GM21447 (cell line): ENCODE data around the gene PIP5K1A.

Experiments
- ATAC-seq: cut with Tn5 transposase; IDR thresholded peaks from one replicate; pipeline ENCODE4 v1.9.1; 2021; ENCODE audit not compliant: unreplicated experiment

The PIP5K1A gene

DNA sequence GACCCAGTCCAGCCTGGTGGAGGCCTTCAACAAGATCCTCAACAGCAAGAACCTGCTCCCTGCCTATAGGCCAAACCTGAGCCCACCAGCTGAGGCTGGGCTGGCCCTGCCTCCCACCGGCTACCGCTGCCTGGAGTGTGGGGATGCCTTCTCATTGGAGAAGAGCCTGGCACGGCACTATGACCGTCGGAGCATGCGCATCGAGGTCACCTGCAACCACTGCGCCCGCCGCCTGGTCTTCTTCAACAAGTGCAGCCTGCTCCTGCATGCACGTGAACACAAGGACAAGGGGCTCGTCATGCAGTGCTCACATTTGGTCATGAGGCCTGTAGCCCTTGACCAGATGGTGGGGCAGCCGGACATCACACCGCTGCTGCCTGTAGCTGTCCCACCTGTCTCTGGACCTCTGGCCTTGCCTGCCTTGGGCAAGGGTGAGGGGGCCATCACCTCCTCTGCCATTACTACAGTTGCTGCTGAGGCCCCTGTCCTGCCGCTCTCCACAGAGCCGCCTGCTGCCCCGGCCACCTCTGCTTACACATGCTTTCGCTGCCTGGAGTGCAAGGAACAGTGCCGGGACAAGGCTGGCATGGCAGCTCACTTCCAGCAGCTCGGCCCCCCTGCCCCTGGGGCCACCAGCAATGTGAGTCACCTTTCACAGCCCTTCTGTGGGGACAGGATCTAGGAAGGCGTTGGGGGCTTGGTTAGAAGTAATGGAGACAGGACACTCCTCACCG, 89.6 kb downstream of the PIP5K1A start:
- ATAC-seq: no peak

DNA sequence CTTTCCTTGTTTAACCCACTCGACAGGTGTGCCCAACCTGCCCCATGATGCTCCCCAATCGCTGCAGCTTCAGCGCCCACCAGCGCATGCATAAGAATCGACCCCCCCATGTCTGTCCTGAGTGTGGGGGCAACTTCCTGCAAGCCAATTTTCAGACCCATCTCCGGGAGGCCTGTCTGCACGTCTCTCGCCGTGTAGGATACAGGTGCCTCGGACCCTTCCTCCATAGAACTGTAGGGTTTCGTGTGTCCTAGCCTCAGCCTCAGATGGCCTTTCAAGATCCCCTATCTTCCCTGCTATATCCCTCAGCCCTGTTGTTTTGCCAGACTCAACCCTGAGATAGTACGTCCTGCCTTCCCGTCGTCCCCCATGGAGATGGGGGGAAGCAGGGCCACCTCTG, 90.2 kb downstream of the PIP5K1A start:
- ATAC-seq: no peak

DNA sequence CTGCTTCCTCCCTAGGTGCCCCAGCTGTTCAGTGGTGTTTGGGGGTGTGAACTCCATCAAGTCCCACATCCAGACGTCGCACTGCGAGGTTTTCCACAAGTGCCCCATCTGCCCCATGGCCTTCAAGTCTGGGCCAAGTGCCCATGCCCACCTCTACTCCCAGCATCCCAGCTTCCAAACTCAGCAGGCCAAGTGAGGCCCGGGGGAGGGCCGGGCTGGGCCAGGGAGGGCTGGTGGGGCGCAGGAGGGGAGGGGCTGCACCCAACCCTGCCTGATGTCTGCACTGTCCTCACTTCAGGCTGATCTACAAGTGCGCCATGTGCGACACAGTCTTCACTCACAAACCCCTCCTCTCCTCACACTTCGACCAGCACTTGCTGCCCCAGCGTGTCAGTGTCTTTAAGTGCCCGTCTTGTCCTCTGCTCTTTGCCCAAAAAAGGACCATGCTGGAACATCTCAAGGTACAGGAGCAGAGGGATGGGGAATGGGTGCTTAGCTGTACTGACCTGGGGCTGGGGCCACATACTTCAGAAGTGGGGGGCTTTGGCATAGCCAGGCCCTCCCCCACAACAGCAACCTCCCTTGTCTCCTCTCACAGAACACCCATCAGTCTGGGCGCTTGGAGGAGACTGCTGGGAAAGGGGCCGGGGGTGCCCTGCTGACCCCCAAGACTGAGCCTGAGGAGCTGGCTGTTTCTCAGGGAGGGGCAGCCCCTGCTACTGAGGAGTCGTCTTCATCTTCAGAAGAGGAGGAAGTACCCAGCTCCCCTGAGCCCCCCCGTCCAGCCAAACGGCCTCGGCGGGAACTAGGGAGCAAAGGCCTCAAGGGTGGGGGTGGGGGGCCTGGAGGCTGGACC, 91.0 kb downstream of the PIP5K1A start:
- no peak for ATAC-seq

DNA sequence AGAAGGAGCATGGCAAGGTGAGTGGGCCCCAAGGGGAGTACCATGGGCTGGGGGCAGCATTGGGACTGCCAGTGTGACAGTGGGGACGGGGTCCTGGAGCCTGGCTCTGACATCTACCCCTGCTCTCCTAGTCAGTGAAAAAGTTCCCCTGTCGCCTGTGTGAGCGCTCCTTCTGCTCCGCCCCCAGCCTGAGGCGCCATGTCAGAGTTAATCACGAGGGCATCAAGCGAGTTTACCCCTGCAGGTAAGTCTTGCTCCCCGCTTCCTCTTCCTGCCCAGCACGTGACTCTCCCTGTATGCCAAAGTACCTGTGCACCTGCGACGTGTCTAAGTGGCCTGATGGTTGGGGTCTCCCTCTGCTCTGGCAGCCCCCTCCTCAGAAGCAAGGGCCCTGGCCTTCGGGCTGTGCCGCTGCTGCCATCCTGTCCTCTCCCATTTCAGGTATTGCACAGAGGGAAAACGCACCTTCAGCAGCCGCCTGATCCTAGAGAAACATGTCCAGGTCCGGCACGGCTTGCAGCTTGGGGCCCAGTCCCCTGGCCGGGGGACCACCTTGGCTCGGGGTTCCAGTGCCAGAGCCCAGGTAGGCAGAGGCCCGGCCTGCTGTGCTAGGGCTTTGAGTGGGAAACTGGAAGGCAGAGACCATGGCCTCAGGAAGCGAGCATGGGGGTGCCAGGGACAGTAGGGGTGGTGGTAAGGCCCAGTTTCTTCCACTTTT, 91.8 kb downstream of the PIP5K1A start:
- ATAC-seq: no peak

DNA sequence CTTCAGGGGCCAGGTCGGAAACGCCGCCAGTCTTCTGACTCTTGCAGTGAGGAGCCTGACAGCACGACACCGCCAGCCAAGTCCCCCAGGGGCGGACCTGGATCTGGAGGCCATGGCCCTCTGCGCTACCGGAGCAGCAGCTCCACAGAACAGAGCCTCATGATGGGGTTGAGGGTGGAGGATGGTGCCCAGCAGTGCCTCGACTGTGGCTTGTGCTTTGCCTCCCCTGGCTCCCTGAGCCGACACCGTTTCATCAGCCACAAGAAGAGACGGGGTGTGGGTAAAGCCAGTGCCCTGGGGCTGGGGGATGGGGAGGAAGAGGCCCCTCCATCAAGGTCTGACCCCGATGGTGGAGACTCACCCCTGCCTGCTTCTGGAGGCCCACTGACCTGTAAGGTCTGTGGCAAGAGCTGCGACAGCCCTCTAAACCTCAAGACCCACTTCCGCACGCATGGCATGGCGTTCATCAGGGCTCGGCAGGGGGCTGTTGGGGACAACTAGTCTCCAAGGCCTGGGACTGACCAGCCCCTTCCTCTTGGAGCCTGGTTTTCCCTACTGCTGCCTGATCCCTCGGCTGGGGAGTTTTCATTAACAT, 92.5 kb downstream of the PIP5K1A start:
- no peak for ATAC-seq

DNA sequence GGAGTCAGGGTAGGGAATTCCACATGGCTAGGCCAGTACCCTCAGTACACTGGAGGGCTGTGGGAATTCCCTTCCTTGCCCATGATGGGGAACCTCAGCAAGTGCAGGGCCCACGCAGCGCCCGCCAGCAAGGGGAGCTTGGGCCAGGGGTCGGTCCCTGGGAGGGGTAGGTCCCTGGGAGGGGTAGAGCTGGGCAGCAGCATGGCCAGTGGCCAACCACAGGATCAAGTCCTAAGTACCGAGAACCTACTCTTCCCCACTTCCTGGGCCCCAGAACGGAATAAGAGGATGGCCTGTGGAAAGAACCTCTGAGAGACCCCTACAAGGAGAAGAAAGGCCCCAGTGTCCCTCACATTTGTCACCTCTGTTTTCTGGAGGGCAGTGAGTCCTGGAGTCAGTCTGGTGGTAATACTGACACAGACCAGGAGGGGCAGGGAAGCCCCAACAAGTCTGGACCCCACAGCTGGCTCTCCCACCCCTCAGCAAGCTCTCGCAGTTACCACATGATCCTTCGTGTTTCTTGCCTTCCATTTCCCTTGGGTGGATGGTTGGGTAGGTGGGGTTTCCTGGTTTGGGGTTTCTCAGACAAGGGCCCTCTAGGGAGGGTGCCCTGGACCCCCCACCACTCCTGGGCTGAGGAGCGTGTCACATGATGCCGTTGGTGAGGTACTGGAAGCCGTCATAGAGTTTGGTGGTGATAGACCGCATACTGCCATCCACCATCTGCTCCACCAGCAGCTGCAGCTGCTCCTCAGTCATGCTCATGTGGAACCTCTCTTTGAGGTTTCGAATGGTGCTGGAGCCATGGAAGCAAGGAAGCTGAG, 94.1 kb downstream of the PIP5K1A start:
- no peak for ATAC-seq

DNA sequence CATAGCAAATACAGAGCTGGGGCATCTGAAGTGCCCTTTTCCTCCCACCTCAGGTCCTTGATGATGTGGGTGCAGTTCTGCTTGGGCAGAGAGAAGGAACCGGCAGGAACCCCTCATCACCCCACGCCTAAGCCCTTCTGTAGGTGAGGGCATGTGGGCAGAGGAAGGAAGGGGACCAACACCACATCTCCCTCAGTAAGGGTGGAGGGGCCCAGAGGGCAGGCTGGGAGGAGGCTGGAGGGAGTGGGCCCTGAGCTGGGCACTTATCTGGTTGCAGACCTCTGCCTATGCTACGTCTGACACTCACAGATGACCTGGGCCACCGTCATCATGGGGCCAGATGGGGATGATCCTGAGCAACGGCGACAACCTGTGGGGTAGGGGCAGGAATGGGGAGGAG, 94.7 kb downstream of the PIP5K1A start:
- no peak for ATAC-seq

DNA sequence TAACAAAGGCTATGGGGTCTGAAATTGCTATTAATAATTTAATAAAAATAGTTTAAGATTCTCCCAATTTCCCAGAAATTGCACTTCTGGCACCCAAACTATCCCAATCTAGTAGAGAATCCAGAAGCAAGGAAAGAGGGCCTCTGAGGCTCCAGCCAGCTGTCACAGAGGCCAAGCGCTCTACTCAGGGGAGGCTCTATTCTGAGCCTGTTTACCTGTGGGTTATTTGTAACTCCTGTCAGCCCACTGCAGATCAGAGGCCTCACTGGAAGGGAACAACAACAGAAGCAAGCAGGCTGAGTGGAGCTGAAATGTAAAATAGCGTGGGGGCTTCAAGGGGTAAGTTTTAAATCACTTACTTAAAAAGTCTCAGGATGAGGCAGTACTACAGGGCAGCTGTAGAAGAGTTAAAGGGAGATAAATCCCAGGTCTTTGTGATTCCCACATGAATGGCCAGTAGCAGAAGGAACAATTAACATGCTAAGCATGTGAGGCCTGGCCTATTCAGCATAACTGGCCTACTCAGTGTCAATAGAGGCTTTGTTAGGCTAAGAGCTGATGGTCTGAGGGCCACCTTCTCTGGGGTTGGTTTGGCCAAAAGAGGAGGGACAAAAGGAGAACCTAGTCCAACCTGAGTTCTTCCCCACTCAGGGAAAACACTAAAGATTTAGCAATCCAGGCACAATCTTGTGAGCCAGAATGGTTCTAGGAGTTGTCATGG, 96.5 kb downstream of the PIP5K1A start:
- ATAC-seq: no peak
